ENCODE measurements around the gene CNBP. TPM values are rescaled to one million over a fixed set of nuclear protein-coding genes. Genes with fewer than 3 reads are reported as not detected.
A peak's percentile ranks its signal among the peaks of the same experiment; 100 is the strongest.
"Not testable (repeated sequence)": the region's sequence is repeated elsewhere in the genome, so short reads cannot be mapped to it uniquely, and the experiment has no call there.

The CNBP gene
- total RNA-seq, 4 donors from 2014 or later = 329 to 533 (median 488) TPM

GRCh38 chr3:129197321-129197720 is 13.6 kb upstream of the CNBP start:
- no peaks in the 10 kb centered on the region for H3K9me3 ChIP-seq
- H3K27ac ChIP-seq = peak overlapping the region in 1 of 4 donors; percentile 86
- 79 to 82% methylated on average over 1 of the region's 1 CpG for WGBS, 2 donors
- H3K36me3 ChIP-seq = no peaks in the 10 kb centered on the region
- H3K4me3 ChIP-seq = no peak overlapping the region
- H3K4me1 ChIP-seq = peaks cover 0 to 18% (median 6%) of the 10 kb centered on the region in 4 donors
- no peak for TF ChIP-seq EP300 (IDR thresholded peaks at IDR 0.05)
- TF ChIP-seq CTCF (IDR thresholded peaks at IDR 0.05) = no peak
- no peak for TF ChIP-seq POLR2A (IDR thresholded peaks at IDR 0.05)
- H3K27me3 ChIP-seq = no peaks in the 10 kb centered on the region
- DNase-seq (ENCODE audit: low spot score in 2 of 2) = no peak

GRCh38 chr3:129196601-129197000 is 12.9 kb upstream of the CNBP start:
- H3K4me3 ChIP-seq = no peak overlapping the region
- DNase-seq (ENCODE audit: low spot score in 2 of 2) = no peak
- H3K27me3 ChIP-seq = no peaks in the 10 kb centered on the region
- H3K4me1 ChIP-seq = peaks cover 0 to 18% (median 6%) of the 10 kb centered on the region in 4 donors
- TF ChIP-seq CTCF (IDR thresholded peaks at IDR 0.05) (no peak), EP300 (IDR thresholded peaks at IDR 0.05) (no peak), POLR2A (IDR thresholded peaks at IDR 0.05) (no peak)
- WGBS, 2 donors = 80 to 82% methylated on average over 3 of the region's 3 CpGs
- peak overlapping the region in 2 of 4 donors; percentile 17 to 86 for H3K27ac ChIP-seq
- no peaks in the 10 kb centered on the region for H3K9me3 ChIP-seq
- H3K36me3 ChIP-seq = no peaks in the 10 kb centered on the region

GRCh38 chr3:129195731-129196256 is 12.1 kb upstream of the CNBP start:
- Histone ChIP-seq H3K9me3 (no peaks in the 10 kb centered on the region), H3K36me3 (no peaks in the 10 kb centered on the region), H3K4me1 (peaks cover 0 to 18% (median 6%) of the 10 kb centered on the region in 4 donors), H3K4me3 (no peak overlapping the region), H3K27me3 (no peaks in the 10 kb centered on the region), H3K27ac (peak overlapping the region in 3 of 4 donors; percentile 2 to 86 (median 17))
- 29 to 38% methylated on average over 6 of the region's 6 CpGs for WGBS, 2 donors
- TF ChIP-seq CTCF (IDR thresholded peaks at IDR 0.05) (no peak), EP300 (IDR thresholded peaks at IDR 0.05) (no peak), POLR2A (IDR thresholded peaks at IDR 0.05) (no peak)
- peak in 1 of 2 donors; percentile 32 for DNase-seq (ENCODE audit: low spot score in 2 of 2)

GRCh38 chr3:129189793-129190192 is 6.1 kb upstream of the CNBP start:
- WGBS, 2 donors = 96 to 97% methylated on average over 8 of the region's 8 CpGs
- not testable (repeated sequence) for H3K4me3 ChIP-seq; H3K27ac ChIP-seq; DNase-seq (ENCODE audit: low spot score in 2 of 2); H3K9me3 ChIP-seq; H3K27me3 ChIP-seq; H3K36me3 ChIP-seq
- peaks cover 0 to 18% (median 7%) of the 10 kb centered on the region in 4 donors for H3K4me1 ChIP-seq

- Histone ChIP-seq H3K4me1 (peaks cover 0 to 22% (median 10%) of the 10 kb centered on the region in 4 donors), H3K4me3 (no peak overlapping the region), H3K36me3 (no peaks in the 10 kb centered on the region), H3K27ac (no peak overlapping the region), H3K9me3 (no peaks in the 10 kb centered on the region), H3K27me3 (no peaks in the 10 kb centered on the region)
- WGBS, 2 donors = 55 to 64% methylated on average over 1 of the region's 1 CpG
- DNase-seq (ENCODE audit: low spot score in 2 of 2) = no peak
- TF ChIP-seq EP300 (IDR thresholded peaks at IDR 0.05) (no peak), POLR2A (IDR thresholded peaks at IDR 0.05) (no peak), CTCF (IDR thresholded peaks at IDR 0.05) (no peak)
Observed at GRCh38 chr3:129187857-129188256, 4.2 kb upstream of the CNBP start.

Data from tibial nerve (tissue), 4 donors.